Measurements from ENCODE around the gene DPH1. TPM values are rescaled to one million over a fixed set of nuclear protein-coding genes. Genes with fewer than 3 reads are reported as not detected.

Gene DPH1
- total RNA-seq, 1 donor from 2014 or later: 38.0 TPM

- Histone ChIP-seq H3K27ac (no peak overlapping the region), H3K36me3 (no peaks in the 10 kb centered on the region), H3K9me3 (no peaks in the 10 kb centered on the region), H3K4me1 (no peaks in the 10 kb centered on the region), H3K27me3 (ENCODE audit: low read depth) (no peaks in the 10 kb centered on the region), H3K4me3 (no peak overlapping the region)
- ATAC-seq: no peak
- intact Hi-C loops (cut with DNase I): no loop called here
- TF ChIP-seq, protein P1, sequence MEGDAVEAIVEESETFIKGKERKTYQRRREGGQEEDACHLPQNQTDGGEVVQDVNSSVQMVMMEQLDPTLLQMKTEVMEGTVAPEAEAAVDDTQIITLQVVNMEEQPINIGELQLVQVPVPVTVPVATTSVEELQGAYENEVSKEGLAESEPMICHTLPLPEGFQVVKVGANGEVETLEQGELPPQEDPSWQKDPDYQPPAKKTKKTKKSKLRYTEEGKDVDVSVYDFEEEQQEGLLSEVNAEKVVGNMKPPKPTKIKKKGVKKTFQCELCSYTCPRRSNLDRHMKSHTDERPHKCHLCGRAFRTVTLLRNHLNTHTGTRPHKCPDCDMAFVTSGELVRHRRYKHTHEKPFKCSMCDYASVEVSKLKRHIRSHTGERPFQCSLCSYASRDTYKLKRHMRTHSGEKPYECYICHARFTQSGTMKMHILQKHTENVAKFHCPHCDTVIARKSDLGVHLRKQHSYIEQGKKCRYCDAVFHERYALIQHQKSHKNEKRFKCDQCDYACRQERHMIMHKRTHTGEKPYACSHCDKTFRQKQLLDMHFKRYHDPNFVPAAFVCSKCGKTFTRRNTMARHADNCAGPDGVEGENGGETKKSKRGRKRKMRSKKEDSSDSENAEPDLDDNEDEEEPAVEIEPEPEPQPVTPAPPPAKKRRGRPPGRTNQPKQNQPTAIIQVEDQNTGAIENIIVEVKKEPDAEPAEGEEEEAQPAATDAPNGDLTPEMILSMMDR (IDR thresholded peaks at IDR 0.05): no peak
- no peak for DNase-seq
These were observed 43.0 kb upstream of the DPH1 start for GRCh38 chr17:1986783-1987451.

GRCh38 chr17:1989135-1989534, 40.8 kb upstream of the DPH1 start:
- Histone ChIP-seq H3K36me3 (no peaks in the 10 kb centered on the region), H3K9me3 (no peaks in the 10 kb centered on the region), H3K4me1 (no peaks in the 10 kb centered on the region), H3K27me3 (ENCODE audit: low read depth) (no peaks in the 10 kb centered on the region), H3K4me3 (no peak overlapping the region), H3K27ac (no peak overlapping the region)
- no peak for DNase-seq
- intact Hi-C loops (cut with DNase I): no loop called here
- ATAC-seq: no peak
- TF ChIP-seq, protein P1 (IDR thresholded peaks at IDR 0.05): no peak

DNA sequence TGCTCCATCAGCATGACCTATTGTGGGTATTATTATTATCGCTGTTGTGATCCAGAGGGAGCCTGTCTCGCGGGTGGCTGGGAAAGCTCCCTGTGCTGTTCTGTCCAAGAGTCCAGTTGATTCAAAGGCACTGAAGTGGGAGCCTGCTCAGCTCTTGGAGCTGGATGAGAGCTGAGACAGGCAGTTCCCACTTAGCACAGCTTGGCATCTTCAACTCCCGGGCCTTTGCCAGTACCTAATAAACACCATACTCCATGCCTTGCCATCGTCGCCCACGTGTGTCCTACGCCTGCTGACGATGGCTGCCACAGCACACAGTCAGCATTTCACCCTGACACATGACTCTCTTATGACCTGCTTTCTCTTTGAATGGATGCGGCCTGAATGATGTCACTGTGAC, 37.4 kb upstream of the DPH1 start:
- H3K36me3 ChIP-seq: no peaks in the 10 kb centered on the region
- H3K9me3 ChIP-seq: no peaks in the 10 kb centered on the region
- no peak overlapping the region for H3K27ac ChIP-seq
- DNase-seq: no peak
- H3K27me3 ChIP-seq (ENCODE audit: low read depth): peaks cover under 1% of the 10 kb centered on the region
- H3K4me3 ChIP-seq: no peak overlapping the region
- peaks cover 2% of the 10 kb centered on the region for H3K4me1 ChIP-seq
- ATAC-seq: no peak
- intact Hi-C loops (cut with DNase I): no loop called here
- TF ChIP-seq, protein P1 (IDR thresholded peaks at IDR 0.05): no peak

DNA sequence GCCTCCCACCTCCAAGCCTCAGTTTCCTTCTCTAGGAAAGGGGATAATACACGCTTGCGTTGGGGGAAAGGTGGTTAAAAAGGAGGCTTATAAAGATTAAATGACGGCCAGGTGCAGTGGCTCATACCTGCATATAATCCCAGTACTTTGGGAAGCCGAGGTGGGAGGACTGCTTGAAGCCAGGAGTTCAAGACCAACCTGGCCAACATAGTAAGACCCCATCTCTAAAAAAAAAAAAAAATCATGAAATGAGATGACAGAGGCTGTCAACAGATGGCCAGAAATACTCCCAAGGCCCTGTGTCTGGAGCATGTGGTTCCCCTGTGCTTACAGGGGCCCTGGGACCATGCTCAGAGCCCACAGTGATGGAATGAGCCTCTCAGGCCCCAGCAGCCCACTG, 35.2 kb upstream of the DPH1 start:
- no peak for DNase-seq
- TF ChIP-seq, protein P1 (IDR thresholded peaks at IDR 0.05): no peak
- Histone ChIP-seq H3K27me3 (ENCODE audit: low read depth) (peaks cover 6% of the 10 kb centered on the region), H3K4me3 (no peak overlapping the region), H3K9me3 (no peaks in the 10 kb centered on the region), H3K27ac (no peak overlapping the region), H3K36me3 (no peaks in the 10 kb centered on the region), H3K4me1 (peaks cover 18% of the 10 kb centered on the region)
- ATAC-seq: no peak
- intact Hi-C loops (cut with DNase I): no loop called here

DNA sequence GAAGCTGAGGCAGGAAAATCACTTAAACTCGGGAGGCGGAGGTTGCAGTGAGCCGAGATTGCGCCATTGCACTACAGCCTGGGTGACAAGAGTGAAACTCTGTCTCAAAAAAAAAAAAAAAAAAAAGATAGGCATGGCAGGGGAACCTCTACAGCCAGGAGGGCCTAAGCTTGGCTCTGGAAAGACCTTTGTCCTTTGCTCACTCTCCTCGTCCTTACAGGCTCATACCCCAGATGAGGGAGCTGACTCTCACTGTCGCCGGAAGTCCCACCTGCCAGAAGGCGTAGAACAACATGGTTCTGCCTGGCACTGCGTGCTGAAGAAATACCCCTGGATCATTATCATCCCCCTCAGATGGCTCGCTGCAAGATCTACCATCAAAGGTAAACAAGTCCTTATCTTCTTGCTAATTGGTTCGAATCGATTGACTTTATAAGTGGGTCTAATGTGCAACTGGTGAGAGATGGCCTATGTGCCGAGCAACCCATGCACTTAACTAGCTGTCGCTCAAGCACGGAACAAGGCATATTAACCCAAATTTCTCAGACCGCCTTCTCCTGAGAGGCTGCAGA, 34.5 kb upstream of the DPH1 start:
- Histone ChIP-seq H3K36me3 (no peaks in the 10 kb centered on the region), H3K4me1 (peaks cover 25% of the 10 kb centered on the region), H3K27ac (no peak overlapping the region), H3K4me3 (no peak overlapping the region), H3K9me3 (no peaks in the 10 kb centered on the region), H3K27me3 (ENCODE audit: low read depth) (peaks cover 6% of the 10 kb centered on the region)
- no peak for DNase-seq
- intact Hi-C loops (cut with DNase I): no loop called here
- ATAC-seq: no peak
- TF ChIP-seq, protein P1 (IDR thresholded peaks at IDR 0.05): no peak
